ENCODE results near the gene R3HDM1.
"Not testable (repeated sequence)": the region's sequence is repeated elsewhere in the genome, so short reads cannot be mapped to it uniquely, and the experiment has no call there.

The R3HDM1 gene

DNA sequence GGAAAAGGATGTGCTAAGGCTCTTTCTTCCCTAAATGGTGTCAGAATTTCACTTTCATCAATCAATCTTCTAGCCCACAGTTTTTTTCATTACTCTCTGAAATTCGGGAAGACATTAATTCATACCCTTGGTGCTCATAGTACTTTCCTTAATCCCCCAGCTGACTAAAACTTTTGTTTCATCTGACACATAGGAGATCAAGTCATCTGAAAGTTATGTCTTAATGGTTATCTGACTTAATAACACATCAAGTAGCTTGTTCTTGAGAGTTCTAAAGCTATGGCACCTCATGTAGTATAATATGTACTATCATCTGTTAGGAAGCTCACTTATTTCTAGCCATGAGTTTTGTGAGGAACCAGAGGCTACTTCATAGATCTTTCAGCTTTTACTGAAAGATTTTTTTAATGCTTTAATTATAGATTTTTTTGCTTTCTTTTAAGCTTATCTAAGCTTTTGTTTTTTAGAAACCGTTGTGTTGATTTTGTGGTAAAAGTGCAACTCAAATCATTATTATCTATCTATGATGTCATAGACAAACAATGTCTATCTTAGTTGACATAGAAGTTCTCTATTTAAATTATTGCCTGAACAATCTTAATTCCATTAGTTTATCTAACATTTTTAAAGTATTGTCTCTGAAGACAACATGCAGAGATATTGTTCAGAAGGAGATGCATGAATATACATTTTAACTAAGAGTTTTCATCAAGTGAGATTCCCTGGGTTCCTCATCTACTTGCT, 116.7 kb downstream of the R3HDM1 start:
- DNase-seq: no peak

DNA sequence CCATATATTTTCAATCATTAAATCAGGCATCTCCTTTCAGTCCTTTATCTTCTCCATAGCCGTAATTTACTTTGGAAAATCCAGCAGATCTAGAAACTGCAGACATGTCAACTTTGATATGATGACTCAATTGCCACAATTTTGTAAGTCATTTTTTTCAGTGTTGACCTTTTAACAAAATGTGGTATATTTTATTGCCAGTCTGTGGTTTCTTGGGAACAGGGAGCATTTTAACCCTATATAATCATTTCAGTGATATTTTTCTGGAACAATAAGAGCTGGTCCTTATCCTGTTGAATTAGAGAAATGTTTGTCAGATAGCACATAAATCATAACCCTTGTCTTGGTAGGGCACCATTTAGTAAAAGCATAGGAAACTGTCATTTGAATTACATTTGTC, 119.4 kb downstream of the R3HDM1 start:
- no peak for DNase-seq

DNA sequence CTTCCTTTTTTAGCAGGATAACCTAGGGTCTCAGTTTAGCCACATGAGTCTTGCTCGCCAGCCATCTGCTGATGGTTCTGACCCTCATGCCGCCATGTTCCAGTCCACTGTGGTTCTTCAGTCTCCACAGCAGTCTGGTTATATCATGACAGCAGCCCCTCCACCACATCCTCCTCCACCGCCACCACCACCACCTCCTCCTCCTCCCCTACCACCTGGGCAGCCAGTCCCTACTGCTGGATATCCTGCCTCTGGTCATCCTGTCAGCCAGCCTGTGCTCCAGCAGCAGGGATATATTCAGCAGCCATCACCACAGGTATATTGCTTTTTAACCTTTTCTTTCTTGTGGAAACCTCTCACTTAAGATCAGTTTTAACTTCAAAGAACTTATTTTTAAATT, 120.4 kb downstream of the R3HDM1 start:
- no peak for DNase-seq

DNA sequence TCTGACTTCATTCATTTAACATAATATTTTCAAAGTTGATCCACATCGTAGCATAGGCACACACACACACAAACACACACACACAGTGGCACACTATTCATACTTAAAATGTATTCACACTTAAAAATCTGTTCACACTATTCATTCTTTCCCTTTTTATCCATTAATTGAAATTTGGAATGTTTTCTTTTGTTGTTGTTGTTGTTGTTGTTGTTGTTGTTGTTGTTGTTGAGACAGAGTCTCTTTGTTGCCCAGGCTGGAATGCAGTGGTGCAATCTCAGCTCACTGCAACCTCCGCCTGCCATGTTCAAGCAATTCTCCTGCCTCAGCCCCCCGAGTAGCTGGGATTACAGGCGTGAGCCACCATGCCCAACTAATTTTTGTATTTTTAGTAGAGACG, 123.0 kb downstream of the R3HDM1 start:
- not testable (repeated sequence) for DNase-seq

DNA sequence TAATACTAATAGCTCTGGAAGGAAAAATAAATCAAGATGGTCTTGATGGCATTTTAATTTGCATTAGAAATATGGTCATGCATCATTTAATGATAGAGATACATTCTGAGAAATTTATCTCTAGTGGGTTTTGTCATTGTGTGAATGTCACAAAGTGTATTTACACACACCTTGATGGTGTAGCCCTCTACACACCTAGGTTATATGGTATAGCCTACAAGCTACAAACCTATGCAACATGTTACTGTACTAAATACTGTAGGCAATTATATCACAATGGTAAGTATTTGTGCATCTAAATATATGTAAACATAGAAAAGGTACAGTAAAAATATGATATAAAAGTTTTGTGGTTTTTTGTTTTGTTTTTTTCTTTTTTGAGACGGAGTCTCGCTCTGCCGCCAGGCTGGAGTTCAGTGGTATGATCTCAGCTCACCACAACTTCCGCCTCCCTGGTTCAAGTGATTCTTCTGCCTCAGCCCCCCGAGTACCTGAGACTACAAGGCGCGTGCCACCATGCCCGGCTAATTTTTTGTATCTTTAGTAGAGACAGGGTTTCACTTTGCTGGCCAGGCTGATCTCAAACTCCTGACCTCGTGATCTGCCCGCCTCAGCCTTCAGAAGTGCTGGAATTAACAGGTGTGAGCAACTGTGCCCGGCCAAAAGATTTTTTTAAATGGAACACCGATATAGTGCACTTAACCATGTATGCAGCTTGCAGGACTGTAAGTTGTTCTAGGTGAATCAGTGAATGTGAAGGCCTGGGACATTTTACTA, 126.7 kb downstream of the R3HDM1 start:
- DNase-seq: no peak

DNA sequence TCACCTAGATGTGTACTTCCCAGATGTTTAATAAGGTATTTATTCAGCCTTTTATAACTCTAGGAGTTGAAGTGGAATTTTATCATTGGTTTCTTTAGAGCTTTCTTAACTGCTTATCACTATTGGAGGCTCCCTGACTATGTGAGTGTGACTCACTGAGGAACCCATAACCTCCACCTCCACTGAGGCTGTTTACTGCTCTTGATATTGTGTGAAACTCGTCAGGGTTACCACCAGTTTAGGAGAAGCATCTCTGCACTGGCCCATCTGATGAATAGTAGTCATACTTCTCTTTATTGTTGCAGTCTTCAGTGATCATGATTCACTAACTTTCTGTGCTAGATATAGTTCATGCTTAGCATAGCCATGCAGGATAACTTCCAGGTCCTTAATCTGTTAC, 130.8 kb downstream of the R3HDM1 start:
- no peak for DNase-seq

DNA sequence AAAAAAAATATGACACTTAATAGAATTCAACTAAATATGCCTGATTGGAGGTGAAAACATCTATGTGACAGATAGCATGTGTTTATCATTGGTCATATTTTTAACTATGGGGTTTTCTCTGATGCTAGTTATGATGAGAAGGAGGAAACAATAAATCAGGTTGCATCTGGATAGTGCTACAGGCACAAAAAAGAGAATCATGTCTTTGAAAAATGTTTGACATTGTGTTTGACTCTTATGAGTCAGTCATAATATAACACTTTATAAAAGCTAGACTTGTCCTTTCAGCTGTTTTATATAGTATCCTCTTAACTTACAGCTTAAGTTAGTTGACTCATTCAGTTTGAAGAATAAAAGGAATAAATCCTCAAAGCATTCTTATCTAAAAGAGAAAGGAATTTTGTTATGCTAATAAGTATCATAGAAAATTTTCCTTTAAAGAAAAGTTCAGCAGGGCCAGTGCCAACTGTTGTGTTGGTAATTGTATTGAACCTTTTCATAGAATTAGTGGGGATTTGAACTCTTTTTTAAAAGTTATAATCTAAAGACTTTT, 131.9 kb downstream of the R3HDM1 start:
- DNase-seq: no peak

DNA sequence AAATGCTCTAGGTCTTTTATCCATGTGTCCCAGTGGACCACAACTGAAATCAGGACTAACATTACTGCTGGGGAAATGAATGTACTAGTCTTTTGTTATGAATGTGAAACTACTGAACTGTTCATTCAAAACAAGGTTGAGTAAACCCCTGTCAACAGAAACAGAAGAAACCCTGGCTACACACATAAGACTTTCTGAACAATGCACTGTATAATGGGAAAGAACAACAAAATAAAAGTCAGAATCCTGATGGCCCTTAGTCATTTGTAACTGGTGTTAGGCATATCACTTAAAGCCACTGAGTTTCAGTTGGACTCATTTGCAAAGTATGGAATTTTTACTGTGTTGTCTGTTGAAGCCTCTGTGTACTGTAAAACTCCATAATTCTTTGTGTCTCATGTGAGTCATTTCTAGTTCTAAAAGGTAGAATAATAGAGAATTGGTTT, 133.4 kb downstream of the R3HDM1 start:
- no peak for DNase-seq

DNA sequence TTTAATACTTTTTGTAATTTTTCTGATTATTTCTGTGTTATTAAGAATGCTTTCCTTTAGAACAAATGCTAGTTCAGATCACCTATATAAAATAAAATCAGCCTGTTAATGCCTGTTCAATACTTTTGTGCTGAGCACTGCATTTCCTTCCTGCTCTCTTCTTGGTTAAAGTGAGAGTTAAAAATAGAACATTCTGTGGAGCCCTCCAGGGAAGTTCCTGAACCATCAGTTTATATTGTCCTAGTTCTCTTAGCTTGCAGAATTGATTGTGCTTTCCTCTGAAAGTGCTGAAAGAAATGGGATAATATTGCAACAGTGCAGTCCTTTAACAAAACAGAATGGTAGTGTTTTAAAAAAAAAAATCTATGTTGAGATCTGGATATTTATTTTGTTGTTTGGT, 135.8 kb downstream of the R3HDM1 start:
- no peak for DNase-seq

DNA sequence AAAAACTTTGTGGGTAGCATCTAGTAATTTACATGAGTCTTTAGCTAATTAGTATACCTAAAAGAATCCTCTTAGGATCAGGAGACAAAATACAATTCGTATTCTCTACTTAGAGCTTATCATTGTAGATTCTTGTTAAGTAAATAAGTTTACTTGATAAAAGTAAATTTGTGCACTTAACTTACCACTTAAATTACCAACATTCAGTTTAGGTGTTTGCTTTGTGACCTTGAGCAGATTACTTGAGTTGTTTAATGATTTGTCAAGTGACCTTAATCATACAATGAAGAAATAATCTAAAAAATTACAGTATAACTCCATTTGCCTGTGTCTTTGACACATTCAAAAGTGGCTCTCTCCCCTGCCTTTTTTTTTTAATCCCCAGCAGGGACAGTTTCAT, 143.2 kb downstream of the R3HDM1 start:
- no peak for DNase-seq

DNA sequence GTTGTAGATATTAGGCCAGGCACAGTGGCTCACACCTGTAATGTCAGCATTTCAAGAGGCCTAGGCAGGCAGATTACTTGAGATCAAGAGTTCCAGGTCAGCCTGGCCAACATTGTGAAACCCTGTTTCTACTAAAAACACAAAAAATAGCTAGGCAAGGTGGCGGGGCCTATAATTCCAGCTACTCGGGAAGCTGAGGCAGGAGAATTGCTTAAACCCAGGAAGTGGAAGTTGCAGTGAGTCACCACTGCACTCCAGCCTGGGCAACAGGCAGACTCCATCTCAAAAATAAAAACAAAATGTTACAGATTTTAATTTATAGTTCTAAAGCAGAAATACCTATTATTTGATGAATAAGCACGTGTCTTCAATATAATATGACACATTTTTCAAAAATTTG, 144.7 kb downstream of the R3HDM1 start:
- DNase-seq: no peak

DNA sequence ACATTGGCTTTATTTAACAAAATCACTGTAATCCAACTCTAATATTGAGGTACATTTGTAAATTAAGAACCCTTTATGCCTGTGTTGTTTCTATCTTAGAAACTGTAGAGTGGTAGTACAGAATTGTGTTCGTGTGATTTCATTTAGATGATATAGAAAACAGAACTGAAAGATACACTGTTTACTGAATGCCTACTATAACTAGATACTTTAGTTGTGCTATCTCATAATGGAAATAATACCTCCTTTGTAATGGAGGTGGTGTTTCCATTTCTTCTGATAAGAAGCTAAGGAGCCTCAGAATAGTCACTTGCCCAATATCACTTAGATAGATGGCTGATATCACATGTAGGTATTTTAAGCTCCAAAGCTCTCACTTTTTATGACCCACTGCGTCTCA, 147.8 kb downstream of the R3HDM1 start:
- DNase-seq: no peak

DNA sequence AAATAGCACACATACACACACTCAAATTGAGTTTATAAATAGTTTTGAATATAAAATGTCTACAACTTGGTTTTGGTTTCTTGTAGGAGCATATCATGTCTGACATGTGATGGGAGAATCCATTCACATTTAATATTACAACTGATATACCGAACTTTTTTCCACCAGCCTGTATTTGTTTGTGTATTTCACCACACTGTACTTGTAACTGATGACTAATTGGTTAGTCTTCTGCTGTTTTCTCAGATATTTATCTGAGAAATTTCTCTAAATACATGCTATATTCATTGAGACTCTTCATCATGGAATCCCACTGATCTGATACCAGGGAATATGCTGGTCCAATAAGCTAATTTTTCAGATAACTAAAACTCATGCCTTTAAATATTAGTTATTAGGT, 154.1 kb downstream of the R3HDM1 start:
- no peak for DNase-seq

DNA sequence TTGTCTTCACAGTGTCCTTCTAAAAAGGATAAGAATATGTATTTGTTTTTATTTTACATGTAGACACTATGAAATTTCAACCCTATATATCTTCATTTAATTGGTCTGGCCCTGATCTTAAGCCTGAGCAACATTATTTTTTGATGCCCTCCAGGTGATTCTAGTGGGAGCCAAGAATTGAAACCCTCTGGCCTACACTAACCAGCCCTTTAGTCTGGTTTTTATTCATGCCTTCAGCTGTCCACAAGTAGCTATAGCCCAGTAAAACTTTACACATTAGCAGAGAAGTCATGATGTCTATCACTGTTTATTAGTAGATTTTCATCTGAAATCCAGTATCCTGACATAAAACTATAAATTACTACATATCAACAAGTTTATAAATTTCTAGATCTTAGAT, 157.7 kb downstream of the R3HDM1 start:
- no peak for DNase-seq

DNA sequence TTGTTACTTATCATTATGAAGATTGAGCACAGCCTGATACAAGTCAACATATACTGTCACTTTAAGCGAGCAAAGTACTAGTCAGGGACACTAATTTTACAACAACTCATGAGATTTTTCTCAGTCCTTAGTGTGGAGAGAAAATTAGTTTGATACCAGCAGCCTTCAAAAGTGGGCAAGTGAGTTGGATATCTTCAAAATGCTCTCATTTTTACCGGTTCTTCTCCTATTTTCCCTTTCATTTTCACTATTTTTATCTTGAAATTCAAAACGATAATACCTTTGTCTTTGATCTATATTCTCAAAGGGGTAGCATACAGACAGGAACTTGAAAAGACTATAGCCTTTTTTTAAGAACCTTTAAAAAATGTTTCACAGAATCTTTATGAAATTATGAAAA, 158.4 kb downstream of the R3HDM1 start:
- DNase-seq: no peak

DNA sequence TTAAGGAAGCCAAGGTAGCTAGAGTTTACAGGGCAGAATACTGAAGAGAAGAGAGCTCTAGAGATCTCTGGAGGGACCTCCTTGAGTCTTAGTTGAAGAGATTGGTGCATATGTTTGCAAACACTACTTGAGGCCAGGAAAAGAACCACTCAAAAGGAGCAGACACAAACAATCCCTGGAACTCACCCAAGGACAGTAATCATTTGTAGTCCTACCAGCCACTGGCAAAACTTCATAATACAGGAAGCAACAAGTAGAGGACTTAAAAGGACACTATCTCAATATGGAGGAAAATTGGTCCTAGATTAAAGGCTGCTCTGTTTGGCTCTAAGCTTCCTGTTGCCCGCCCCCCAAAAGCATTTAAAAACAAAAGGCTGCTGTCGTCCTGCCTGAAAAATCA, 163.4 kb downstream of the R3HDM1 start:
- DNase-seq: no peak

DNA sequence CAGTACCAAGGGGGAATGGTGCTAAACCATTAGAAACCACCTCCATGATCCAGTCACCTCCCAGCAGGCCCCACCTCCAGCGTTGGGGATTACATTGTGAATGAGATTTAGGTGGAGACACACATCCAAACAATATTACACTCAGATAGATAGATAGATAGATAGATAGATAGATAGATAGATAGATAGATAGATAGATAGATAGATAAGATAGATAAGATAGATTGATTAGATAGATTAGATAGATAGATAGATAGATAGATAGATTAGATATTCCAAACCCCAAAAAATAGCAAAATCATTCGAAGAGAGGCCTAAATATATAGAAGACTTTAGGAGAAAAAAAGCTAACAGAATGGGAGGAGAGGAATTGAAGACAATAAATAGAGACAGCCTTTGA, 167.6 kb downstream of the R3HDM1 start:
- no peak for DNase-seq

DNA sequence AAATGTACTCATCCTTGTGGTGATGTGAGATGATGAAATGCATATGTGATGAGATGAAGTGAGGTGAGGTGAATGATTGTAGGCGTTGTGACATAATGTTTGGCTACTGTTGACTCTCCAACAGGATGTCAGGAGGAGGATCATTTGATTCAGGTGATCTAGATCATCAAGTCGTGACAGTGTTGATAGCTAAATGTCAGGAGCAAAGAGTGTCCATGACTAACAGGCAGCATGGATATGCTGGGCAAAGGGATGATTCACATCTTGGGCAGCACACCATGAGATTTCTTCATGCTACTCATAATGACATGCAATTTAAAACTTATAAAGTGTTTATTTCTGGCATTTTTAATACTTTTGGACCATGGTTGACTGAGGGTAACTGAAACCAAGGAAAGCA, 170.2 kb downstream of the R3HDM1 start:
- DNase-seq: no peak

DNA sequence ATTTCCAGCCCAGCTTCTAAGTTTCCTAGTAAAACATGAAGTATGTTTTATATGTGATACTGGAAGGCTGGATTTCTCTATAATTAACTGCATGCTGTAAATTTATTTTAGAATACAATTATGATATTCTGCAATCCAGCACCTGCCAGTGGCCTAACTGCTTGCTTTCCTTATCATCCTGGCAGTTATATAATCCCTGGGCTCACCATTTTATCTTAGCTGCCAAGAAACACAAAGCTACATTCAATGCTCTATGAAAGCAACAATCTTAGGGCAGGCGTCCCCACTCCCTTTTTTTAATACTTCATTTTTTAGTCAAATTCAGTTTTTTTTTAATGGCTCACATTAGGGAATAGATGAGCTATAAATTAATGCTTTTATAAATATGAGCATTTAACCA, 172.0 kb downstream of the R3HDM1 start:
- DNase-seq: no peak

DNA sequence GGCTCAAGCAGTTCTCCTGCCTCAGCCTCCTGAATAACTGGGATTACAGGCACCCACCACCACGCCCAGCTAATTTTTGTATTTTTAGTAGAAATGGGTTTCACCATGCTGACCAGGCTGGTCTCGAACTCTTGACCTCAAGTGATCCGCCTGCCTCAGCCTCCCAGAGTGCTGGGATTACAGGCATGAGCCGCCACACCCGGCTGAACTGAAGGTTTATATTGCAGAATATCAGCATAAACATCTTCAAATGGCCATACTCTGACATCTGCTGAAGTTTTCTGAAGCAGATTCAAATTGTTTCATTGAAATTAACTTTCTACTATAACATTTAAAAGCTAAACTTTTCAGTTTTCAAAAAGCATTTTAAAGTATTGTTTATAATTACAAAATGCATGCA, 172.8 kb downstream of the R3HDM1 start:
- DNase-seq: not testable (repeated sequence)

DNA sequence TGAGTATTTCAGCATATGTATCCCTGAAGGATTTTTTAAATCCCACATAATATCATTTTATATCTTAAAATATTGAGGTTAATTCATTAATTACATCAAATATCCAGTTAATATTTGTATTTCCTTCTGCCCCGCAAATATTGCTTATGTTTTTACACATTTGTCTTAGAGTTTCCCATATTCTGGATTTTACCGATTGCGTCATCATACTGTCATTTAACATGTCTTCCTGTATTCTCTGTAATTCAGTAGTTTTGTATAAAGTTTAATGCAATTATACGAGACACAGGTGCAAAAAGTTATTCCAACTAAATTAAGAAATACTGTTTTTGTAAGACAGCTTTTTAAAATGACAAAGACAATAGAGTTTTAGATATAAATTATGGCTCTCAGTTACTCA, 176.9 kb downstream of the R3HDM1 start:
- DNase-seq: no peak

DNA sequence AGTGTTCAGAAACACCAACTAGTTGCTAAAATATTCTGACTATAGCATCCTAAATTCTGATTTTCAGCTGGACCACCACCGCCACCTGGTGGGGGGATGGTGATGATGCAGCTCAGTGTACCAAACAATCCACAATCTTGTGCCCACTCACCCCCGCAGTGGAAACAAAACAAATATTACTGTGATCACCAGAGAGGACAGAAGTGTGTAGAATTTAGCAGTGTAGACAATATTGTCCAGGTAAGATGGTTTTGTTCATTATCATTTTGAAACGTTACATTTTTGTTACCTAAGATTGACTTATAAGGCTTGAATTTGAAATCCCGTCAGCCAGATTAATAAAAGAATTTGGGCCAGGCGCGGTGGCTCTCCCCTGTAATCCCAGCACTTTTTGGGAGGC, 178.7 kb downstream of the R3HDM1 start:
- peak; percentile 68 for DNase-seq

DNA sequence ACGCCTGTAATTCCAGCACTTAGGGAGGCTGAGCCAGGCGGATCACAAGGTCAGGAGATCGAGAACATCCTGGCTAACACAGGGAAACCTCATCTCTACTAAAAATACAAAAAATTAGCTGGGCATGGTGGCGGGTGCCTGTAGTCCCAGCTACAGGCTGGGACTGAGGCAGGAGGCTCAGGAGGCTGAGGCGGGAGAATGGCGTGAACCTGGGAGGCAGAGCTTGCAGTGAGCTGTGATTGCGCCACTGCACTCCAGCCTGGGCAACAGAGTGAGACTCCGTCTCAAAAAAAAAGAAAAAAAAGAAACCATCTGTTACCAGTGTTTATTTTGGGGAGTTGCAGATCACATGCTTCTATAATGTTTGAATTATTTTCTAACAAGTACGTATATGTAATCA, 183.8 kb downstream of the R3HDM1 start:
- DNase-seq: not testable (repeated sequence)

DNA sequence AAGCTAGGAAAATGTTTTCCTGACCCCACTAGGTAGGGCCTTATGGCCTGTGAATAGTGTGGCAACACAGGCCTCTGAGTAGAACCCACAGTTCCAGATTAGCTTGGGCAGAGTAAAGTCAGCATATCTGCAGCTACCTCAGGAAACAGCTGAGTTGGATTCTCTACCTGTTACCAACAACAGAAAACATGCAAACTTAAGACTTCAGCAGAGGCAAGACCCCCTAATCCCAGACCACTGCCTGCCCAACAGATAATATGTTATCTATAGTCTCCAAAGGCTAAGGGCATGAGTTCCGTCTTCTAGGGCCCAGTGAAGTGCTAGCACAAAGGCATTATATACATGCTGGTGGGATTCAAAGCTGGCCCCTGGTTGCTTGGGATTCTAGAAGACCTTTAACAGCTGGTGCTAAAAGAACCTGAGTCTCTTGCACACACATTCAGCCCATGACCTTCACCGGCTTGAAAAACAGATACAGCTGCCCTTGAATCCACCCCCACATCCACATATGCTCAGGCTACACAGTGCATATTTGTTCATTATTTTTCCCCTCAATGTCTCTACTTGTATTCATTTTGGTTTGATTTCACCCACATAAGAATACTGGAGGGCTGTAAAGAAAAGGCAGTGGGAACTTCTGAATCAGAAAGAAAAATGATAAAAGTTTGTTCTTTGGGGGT, 196.9 kb downstream of the R3HDM1 start:
- peak; percentile 33 for DNase-seq

Data from NCI-H82 (cell line).